ENCODE data around the gene CHIT1.
A peak's percentile ranks its signal among the peaks of the same experiment; 100 is the strongest.
"Not testable (repeated sequence)": the region's sequence is repeated elsewhere in the genome, so short reads cannot be mapped to it uniquely, and the experiment has no call there.

The CHIT1 gene

DNA sequence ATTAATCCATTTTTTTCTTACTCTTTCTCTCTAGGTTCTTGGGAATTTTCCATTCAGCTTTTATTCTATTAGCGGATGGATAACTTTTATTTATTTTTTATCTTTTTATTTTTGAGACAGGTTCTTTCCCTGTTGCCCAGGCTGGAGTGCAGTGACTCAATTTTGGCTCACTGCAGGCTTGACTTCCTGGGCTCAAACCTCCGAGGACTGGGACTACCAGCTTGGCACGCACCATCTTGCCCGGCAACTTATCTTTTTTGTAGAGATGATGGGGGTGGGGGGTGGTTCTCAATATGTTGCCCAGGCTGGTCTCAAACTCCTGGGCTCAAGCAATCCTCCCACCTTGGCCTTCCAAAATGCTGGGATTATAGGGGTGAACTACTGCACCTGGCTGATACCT, 36.1 kb upstream of the CHIT1 start:
- no peak for DNase-seq

DNA sequence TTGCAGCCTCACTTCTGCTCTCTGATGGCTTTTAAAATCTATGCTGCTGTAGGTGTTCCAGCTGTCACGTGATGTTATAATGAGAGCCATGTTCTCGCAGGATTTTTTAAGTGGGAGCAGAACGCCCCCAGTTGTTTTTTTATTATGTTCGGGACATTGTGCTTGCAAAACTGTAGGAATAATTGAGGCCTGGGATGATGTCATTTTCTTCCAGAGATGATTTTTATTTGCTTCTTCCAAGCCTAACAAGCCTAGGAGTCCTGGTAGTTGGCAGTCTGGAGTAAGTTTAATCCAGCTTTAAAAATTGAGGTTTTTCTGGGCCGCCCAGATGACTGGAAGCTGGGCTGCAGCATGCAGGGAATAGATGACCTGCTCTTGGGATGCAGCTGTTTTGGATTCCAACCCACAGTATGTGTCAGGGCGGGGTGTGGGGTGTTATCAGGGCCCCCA, 34.6 kb upstream of the CHIT1 start:
- no peak for DNase-seq

DNA sequence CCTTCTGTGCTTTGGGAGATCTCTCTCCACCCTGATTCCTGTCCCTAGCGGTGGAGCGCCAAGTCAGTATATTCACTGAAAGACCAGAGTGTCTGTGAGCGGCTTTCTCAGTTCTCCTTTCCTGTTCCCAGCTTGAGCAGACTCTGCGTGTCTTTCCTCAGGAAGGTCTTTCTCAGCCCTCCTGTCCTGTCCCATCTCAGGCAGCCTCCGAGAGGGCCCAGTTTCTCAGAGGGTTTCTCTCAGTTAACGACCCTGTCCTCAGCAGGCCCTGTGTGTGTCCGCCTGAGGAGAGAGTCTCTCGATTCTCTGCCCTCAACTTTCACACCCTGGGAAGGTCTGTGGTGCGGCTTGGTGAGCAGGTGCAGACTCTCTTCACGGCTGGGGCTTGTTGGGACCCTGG, 34.0 kb upstream of the CHIT1 start:
- peak in 1 of 3 experiments; percentile 8 for DNase-seq

DNA sequence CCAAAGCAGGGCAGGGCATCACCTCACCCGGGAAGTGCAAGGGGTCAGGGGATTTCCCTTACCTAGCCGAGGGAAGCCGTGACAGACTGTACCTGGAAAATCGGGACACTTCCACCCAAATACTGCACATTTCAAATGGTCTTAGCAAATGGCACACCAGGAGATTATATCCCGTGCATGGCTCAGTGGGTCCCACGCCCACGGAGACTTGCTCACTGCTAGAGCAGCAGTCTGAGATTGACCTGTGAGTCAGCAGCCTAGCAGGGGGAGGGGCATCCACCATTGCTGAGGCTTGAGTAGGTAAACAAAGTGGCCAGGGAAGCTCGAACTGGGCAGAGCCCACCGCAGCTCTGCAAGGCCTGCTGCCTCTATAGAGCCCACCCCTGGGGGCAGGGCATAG, 27.2 kb upstream of the CHIT1 start:
- DNase-seq = not testable (repeated sequence)

DNA sequence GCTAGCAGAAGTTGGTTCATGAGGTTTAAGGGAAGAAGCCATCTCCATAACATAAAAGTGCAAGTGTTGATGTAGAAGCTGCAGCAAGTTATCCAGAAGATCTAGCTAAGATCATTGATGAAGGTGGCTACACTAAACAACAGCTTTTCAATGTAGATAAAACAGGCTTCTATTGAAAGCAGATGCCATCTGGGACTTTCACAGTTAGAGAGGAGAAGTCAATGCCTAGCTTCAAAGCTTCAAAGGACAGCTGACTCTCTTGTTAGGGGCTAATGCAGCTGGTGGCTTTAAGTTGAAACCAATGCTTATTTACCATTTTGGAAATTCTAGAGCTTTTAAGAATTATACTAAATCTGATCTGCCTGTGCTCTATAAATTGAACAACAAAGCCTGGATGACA, 25.3 kb upstream of the CHIT1 start:
- DNase-seq = not testable (repeated sequence)

DNA sequence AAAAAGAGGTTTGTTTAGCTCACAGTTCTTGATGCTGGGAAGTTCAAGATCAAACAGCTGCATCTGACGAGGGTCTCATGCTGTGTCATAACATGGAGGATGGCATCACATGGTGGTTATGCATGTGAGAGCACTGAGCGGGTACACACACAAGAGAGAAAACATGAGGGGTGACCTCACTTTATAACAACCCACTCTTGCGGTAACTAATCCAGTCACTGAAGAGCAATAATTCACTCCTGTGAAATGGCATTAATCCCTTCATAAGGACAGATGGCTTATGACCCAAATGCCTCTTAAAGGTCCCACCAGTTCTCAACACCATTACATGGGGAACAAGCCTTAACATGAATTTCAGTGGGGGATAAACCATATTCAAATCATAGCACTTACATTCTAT, 23.2 kb upstream of the CHIT1 start:
- peak; percentile 21 to 99 (median 85) for DNase-seq

DNA sequence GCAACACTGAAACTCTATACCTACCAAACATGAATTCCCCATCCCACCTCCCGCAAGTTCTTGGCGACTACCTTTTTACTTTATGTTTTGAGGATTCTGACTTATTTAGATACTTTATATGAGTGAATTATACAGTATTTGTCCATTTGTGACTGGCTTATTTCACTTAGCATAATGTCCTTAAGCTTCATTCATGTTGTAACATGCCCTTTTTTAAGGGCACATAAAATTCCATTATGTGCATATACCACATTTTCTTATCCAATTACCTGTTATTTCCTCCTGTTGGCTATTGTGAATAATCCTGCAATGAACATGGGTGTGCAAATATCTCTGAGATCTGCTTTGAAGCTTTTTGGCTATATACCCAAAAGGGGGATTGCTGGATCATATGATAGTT, 22.0 kb upstream of the CHIT1 start:
- DNase-seq = peak in 1 of 3 experiments; percentile 52

DNA sequence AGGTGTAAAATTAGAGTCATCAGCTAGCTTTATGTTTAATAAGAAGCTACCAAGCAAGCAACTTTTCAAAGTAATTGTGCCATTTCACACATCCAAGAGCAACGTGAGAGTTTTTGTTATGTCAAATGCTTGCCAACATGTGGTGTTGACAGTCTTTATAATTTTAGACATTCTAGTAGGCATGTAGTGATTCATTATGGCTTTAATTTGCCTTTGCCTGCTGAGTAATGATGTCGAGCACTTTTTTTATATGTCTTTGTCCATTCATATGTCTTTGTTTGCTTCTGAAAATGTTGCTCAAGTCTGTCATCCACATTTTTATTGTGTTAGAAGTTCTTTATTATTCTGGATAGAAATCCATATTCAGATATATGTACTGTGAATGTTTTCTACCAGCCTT, 21.4 kb upstream of the CHIT1 start:
- DNase-seq = peak in 2 of 3 experiments; percentile 35 to 69

DNA sequence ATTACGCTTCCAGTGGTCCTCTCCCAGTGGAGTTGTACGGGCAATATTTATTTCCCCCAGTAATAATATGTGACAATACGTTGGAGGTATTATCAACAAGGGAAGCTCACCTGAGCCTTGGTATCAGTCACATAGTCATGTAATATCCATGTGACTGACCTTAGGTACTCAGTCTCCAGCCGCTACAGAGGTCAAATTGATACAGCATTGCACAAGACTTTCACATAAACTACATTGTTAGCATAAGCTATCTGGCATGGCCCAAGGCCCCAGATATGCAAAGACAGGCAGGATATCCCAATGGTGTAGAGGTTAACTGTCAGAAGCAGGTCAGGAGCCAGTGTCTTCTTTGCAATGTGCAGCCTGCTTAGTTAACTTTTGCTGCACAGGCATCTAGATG, 15.3 kb upstream of the CHIT1 start:
- DNase-seq = no peak

DNA sequence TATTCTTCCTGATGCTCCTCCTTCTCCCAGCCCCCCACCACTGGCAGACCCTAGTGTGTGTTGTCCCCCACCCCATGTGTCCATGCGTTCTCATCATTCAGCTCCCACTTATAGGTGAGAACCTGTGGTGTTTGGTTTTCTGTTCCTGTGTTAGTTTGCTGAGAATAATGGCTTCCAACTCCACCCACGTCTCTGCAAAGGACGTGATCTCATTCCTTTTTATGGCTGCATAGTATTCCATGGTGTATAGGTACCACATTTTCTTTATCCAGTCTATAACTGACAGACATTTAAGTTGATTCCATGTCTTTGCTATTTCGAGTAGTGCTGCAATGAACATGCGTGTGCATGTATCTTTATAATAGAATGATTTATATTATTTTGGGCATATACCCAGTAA, 12.2 kb upstream of the CHIT1 start:
- not testable (repeated sequence) for DNase-seq

DNA sequence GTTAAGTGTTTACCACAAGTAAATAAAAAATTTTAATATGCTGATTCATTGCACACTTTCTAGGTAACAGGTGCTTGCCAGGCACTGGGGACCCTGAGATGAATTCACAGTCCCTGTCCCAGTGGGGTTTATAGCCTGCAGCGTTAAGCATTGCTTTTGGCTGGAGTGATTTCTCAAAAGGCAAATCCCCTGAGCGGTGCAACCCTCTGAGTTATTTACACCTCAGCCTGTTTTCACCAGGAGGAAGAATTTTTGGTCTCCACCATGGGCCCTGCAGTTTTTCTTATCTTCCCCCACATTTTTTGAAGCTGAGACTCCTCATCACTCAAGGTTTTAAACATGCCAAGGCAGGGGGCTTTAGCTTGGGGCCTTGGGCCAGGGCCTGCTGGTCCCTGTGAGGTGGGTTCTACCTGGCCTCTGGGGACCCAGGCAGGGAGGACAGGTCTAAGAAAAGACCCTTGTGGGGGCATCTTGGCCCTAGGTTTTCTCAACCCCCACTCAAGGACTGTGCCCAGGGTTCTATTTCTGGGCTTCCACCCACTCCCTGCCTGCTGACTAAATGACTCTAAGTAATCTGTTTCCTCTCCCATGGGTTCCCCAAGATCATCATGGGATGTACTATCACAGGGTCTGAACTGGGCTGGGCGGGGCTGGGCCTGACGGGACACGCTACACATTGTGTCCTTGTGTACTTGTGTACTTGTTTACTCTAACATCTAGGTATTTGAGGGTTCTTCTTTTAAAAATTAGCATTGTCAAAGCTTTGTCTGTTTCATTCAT, 10.2 kb upstream of the CHIT1 start:
- peak in 1 of 3 experiments; percentile 4 for DNase-seq

DNA sequence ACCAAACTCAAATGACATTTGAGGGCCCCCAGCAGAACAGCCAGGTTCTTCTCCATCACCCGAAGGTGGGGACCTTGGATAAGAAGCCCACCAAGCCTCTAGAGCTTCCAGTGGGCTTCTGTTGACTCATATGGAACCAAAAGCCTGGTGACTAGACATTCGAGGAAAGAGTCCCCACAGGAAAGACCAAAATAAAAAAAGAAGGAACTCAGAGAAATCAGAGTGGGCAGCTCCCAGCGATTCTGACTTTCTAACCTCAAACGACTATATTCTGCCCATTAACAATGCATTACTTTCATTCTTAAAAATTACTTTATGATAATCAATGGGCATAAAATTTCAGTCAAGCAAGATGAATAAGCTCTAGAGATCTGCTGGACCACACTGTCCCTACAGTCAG, 9.6 kb upstream of the CHIT1 start:
- no peak for DNase-seq

DNA sequence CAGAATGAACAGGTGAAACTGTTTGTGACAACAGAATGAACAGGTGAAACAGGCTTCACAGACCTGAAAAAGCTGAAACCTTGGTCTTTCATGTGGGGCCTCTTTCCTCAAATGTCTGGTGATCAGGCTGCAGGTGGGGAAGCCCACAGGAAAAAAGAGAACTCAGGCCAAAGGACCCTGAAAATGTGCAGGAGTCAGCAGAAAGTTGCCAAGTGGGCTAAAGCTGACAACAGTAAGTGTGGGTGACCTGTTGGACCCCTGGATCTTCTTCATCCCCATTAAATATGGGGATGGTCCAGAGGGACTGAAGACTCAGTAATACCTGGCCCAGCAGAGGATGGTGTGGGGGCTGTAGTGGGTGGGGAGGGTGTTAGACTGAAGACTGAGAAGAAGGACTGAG, 9.1 kb upstream of the CHIT1 start:
- DNase-seq = no peak

DNA sequence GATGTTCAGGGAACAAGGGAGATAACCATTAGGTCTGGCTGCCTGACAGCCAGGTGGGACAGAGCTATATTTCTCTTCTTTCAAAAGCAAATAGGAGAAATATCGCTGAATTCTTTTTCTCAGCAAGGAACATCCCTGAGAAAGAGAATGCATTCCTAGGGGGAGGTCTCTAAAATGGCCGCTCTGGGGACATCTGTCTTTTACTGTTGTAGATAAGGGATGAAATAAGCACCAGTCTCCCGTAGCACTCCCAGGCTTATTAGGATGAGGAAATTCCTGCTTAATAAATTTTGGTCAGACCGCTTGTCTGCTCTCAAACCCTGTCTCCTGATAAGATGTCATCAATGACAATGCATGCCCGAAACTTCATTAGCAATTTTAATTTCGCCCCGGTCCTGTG, 5.4 kb upstream of the CHIT1 start:
- DNase-seq = not testable (repeated sequence)

DNA sequence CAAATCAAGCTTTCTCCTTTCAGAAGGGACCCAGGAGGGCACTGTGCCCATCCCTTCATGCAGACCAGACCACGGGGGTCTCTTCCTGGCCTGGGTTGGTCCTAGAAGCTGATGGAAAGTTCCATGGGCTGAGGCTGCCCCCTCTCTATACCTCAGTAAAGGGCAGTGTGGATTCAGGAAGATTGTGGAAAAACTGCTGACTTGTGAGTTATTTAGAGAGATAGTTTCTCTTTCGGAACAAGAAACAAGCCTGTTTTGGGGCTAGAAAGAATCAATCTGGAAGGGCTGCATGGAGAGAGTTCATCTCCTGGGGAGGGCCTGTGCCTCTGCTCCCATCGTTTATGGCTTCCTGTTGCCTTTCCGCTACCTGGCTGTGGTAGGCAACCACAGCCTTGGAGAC, 803 bp downstream of the CHIT1 start:
- no peak for DNase-seq

DNA sequence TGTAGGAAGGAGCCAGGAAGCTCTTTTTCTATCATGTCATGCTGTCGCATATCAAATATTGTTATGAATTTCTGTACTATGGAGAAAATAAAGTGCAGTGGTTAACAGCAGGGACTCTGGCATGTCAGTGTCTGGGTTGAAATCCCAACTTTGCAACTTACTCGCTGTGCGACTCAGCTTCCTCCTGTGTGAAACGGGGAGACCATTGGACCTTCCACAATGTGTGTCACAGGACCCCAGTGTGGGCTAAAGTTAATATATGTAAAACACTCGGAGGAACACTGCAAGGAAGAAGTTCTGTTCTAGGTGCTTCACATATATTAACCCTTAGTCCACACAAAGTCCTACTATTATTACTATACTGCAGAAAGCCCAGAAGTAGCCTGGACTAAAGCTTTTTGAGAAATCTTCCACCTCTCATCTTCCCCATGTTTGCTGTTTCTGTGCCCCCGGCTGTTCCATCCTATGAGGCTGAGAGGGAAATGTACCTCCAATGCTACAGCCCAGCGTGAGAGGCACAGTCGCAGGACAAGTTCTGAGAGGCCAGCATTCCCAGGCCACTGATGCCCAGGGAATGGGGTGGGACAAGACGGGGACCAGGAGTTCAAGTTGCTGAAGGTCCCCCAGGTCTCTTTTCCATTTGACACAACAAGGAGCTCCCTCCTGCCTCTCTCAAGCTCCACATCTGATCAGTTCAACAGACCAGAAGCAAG, 1.9 kb downstream of the CHIT1 start:
- DNase-seq = no peak

DNA sequence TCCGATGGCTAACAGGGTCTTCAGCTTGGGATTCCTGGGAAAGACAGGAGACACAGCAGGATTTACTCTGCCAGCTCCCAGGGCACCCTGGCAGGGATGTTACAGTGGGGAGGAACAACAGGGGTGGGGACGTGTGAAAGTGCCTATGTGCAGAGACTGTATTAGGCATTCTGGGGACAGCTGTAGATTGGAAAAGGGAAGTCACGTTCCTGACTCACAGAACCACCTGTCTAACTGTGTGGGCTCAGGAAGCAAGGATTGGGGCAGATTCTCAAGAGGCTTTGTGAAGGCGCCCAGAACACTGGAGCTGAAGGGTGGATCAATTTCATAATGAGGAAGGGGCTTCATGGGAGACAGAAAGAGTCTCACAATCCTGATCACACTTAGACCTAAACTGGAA, 4.4 kb downstream of the CHIT1 start:
- DNase-seq = no peak

DNA sequence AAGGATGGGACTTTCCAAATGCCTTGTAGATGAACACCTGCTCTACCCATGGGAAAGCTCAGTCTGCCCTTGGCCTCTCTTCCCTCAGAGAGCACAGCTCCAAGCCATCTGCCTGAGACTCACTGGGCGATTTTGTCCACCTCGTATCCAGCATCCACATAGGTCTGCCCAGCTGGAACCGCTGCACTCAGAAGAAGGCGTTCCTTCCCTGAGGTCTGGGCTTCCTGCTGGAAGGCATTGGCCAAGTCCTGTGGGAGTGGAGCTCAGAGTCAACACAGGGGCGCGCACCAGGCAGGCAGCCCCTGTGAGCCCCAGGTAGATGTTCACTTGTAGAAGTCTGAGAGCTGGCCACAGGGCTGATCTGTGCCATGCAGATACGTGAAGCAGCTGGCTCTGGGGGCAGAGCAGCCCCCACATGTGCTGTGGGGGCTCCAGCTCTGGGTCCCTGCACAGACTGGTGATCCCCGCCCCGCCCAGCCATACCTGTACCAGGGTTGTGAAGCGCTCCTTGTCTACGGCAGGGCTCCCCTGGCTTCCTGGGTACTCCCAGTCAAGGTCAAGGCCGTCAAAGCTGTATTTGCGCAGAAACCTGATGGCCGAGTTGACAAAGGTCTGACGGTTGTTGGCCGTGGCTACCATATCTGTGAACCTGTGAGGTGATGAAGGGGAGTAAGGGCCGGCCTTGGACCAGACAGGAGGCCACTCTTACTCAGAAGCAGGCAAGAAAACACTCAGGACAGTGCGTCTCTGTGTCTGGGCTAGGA, 6.3 kb downstream of the CHIT1 start:
- no peak for DNase-seq

DNA sequence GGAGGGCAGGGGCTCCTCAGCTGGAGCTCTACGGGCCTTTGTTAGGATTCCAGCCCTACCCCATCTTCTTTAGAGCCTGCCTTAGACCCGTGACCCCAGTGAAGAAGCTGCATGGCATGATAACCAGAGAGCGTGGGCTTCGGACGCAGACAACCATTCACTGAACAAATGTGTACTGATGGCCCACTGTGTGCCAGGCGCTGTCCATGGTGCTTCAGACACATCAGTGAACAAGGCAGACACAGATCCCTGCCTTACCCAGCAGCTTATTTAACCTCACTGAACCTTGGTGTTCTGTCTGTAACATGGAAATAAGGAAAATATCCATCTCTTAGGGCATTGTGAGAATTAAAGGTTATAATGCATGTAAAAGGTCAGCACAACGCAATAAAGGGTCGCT, 9.5 kb downstream of the CHIT1 start:
- no peak for DNase-seq

DNA sequence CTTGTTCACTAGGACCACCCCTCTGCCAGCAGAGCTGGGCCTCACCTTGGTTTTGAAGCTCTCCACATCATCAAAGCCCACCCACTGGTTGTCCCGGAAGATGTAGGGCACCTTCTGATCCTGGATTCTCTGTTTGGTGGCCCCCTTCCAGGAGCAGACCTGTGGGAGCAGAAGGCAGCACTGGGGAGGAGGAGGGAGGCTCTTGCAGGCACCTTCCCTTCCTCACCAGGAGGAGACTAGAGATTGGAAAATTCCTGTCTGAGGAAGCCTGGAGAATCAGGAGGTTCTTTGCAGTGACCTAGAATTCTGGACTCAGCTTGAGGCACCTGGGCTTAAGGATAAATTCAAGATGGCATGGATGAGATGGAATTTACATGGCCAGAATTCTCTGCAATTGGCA, 10.3 kb downstream of the CHIT1 start:
- no peak for DNase-seq

DNA sequence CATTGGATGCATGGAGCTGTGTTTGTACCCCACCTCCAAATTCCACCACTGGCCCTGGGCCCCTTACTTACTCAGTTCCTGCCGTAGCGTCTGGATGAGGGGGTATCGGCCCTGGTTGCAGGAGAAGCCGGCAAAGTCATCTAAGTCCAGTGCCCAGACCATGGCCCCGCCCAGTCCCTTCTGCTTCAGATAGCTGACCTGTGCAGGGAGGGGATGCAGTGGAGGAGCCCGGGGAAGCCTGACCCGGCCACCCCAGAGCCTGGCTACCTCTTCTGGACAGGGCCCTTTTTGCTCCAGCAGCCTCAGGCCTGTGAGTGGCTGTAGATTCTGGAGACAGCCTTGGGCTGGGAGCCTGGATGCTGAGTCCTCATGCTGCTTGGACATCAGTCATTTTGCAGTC, 11.8 kb downstream of the CHIT1 start:
- no peak for DNase-seq

DNA sequence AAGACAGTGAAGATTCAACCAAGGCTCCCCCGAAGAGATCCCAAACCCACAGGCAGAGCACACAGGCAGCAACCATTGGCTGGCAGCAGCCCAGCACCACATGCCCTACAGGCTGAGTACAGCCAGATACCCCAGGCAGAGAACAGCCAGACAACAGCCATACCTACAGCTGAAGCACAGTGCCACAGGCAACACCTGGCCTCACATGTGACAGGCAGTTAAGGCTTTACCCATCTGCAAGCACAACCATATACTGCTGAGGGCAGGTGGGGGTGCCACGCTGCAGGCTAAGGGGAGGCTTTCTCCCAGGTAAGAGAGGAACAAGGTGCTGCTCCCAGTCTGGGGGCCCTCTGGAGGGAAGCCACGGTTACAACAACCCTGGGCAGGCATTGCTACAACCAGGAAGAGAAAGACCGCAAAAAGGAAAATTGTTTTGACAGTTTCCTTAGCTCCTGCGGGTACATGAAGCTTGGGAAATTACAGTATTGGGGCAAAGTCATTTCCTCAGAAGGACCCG, 12.3 kb downstream of the CHIT1 start:
- peak in 1 of 3 experiments; percentile 9 for DNase-seq

All from NCI-H1417 (cell line).